ENCODE data around the gene OR6P1. TPM values are rescaled to one million over a fixed set of nuclear protein-coding genes. Genes with fewer than 3 reads are reported as not detected.

Gene OR6P1
- total RNA-seq, 1 experiment from 2014 or later = not detected

- Histone ChIP-seq H2AK5ac (ENCODE audit: insufficient read length, low read length) (no peak overlapping the region), H2AFZ (ENCODE audit: low read length) (no peak overlapping the region), H3K14ac (ENCODE audit: insufficient read depth, low read length) (no peak overlapping the region), H3K18ac (ENCODE audit: insufficient read length, low read depth, low read length) (no peak overlapping the region), H3T11ph (ENCODE audit: low read length) (no peak overlapping the region), H3K4ac (ENCODE audit: low read depth, low read length) (no peak overlapping the region), H3K79me2 (ENCODE audit: insufficient read depth, low read length) (no peaks in the 10 kb centered on the region), H3K27me3 (ENCODE audit: insufficient read depth, low read length) (no peaks in the 10 kb centered on the region), H3K23ac (ENCODE audit: insufficient read length, low read depth, low read length) (no peak overlapping the region), H3K4me2 (ENCODE audit: insufficient read depth, insufficient read length, low read length) (no peak overlapping the region), H3K56ac (ENCODE audit: insufficient read length, low read depth, low read length) (no peak overlapping the region), H4K20me1 (ENCODE audit: control insufficient read depth, insufficient read depth, insufficient read length) (no peaks in the 10 kb centered on the region), H3K9me3 (ENCODE audit: control insufficient read depth, low read depth, low read length) (no peaks in the 10 kb centered on the region), H3K4me1 (ENCODE audit: insufficient read depth, low read length) (no peaks in the 10 kb centered on the region), H2BK15ac (ENCODE audit: low read depth, low read length) (no peak overlapping the region), H2BK120ac (ENCODE audit: low read depth, low read length, poor library complexity, severe bottlenecking) (no peak overlapping the region), H2BK12ac (ENCODE audit: insufficient read length, low read depth, low read length) (no peak overlapping the region), H4K8ac (replicated peaks; ENCODE audit: insufficient read length, low read depth, low read length) (no peak overlapping the region), H2BK20ac (ENCODE audit: low read depth, low read length, poor library complexity, severe bottlenecking) (no peak overlapping the region), H3K79me1 (ENCODE audit: insufficient read depth, low read depth, low read length, poor library complexity, severe bottlenecking) (no peaks in the 10 kb centered on the region), H4K5ac (ENCODE audit: insufficient read length, low read depth, low read length) (no peak overlapping the region), H3K9ac (ENCODE audit: extremely low read depth, insufficient read length, low read length) (no peak overlapping the region), H4K91ac (ENCODE audit: insufficient read length, low read depth, low read length) (no peak overlapping the region), H3K27ac (ENCODE audit: insufficient read length, low read depth, low read length) (no peak overlapping the region), H2BK5ac (ENCODE audit: insufficient read length, low read length) (no peak overlapping the region), H3K23me2 (ENCODE audit: insufficient read length, low read depth, low read length, poor library complexity, severe bottlenecking) (no peaks in the 10 kb centered on the region)
- TF ChIP-seq CTCF (conservative IDR thresholded peaks at IDR 0.05) = no peak
- H3K27ac Mint-ChIP-seq = no peak overlapping the region
- peaks cover 5 to 7% of the 10 kb centered on the region in 2 experiments; a peak in 3 of 4 replicates for H3K4me1 Mint-ChIP-seq
- H3K36me3 Mint-ChIP-seq (ENCODE audit: insufficient read depth in 1 of 3, low read depth in 3 of 3) = no peaks in the 10 kb centered on the region
- H3K4me3 Mint-ChIP-seq = no peak overlapping the region
- DNase-seq = no peak
- no peaks in the 10 kb centered on the region for H3K27me3 Mint-ChIP-seq (ENCODE audit: low read depth)
- H3K9me3 Mint-ChIP-seq = no peaks in the 10 kb centered on the region
Observed at GRCh38 chr1:158516966-158517365, 53.4 kb downstream of the OR6P1 start.

Other genes with a start within 250 kb of the OR6P1 start
- gene CD1B, start 239.0 kb downstream of the OR6P1 start, total RNA-seq (2021) = not detected in 2 replicates
- not detected in 2 replicates for gene CD1E, start 216.7 kb downstream of the OR6P1 start, total RNA-seq (2021)
- gene OR10T2, start 171.1 kb downstream of the OR6P1 start, total RNA-seq (2021) = not detected in 2 replicates
- not detected in 2 replicates for gene OR10K2, start 144.3 kb downstream of the OR6P1 start, total RNA-seq (2021)
- gene OR10K1, start 108.7 kb downstream of the OR6P1 start, total RNA-seq (2021) = not detected in 2 replicates
- gene OR10R2, start 98.4 kb downstream of the OR6P1 start, total RNA-seq (2021) = not detected in 2 replicates
- not detected in 2 replicates for gene OR6Y1, start 16.2 kb downstream of the OR6P1 start, total RNA-seq (2021)
- gene OR10X1, start 9.3 kb upstream of the OR6P1 start, total RNA-seq (2021) = not detected in 2 replicates
- not detected in 2 replicates for gene OR10Z1, start 34.7 kb upstream of the OR6P1 start, total RNA-seq (2021)
- gene SPTA1, start 116.1 kb upstream of the OR6P1 start, total RNA-seq (2021) = not detected in 2 replicates
- not detected in 2 replicates for gene OR6K2, start 130.1 kb upstream of the OR6P1 start, total RNA-seq (2021)
- gene OR6K3, start 150.1 kb upstream of the OR6P1 start, total RNA-seq (2021) = not detected in 2 replicates
- not detected in 2 replicates for gene OR6K6, start 184.1 kb upstream of the OR6P1 start, total RNA-seq (2021)
- not detected in 2 replicates for gene OR6N1, start 201.6 kb upstream of the OR6P1 start, total RNA-seq (2021)
- not detected in 2 replicates for gene OR6N2, start 210.6 kb upstream of the OR6P1 start, total RNA-seq (2021)